B cell (primary cell): Measurements from ENCODE around the gene RPF1. TPM values are rescaled to one million over a fixed set of nuclear protein-coding genes. Genes with fewer than 3 reads are reported as not detected.

Experiments
- ATAC-seq: fragments of 200-7000 bp; cut with Tn5 transposase; one replicate; pipeline ENCODE4 v1.10.0; 2021; ENCODE audit warnings: low read depth, mild to moderate bottlenecking, moderate number of reproducible peaks, moderate library complexity
- CTCF ChIA-PET: fragments of 350-600 bp; sonication (Branson Sonifier 250); formaldehyde crosslinking; loops from one replicate; lab custom pipeline; 2021; ENCODE audit warnings: antibody characterized with exemption, inconsistent platforms; lab: Charles Lee
- POLR2A ChIA-PET: fragments of 350-600 bp; sonication (Branson Sonifier 250); formaldehyde crosslinking; loops from one replicate; lab custom pipeline; 2021; ENCODE audit warnings: antibody characterized with exemption; lab: Charles Lee
- DNase-seq: peaks from one replicate; pipeline ENCODE4 v3.0.0; 2013
- H2AFZ ChIP-seq: 2 replicates; pipeline ENCODE4 v1.6.1; 2012; ENCODE audit warnings: mild to moderate bottlenecking, low read depth, low read length; ENCODE audit not compliant: insufficient read depth, poor library complexity, severe bottlenecking
- H3K27ac ChIP-seq, 2 donors: 1 replicate in 1 of 2; 2 replicates in 1 of 2; pipeline ENCODE4 v1.5.1; 2012 to 2013; ENCODE audit warnings: low read length in 2 of 2, mild to moderate bottlenecking in 2 of 2, moderate library complexity in 1 of 2
- H3K27me3 ChIP-seq, 4 experiments: fragments of 200-600 bp in 1 of 4; sonication (generic) in 1 of 4; replicated peaks in 1 of 4; 1 replicate in 2 of 4; 2 replicates in 2 of 4; pipeline versions ENCODE4 v1.6.1 to v1.7.0; 2013 to 2016; ENCODE audit warnings: low read length in 3 of 4, mild to moderate bottlenecking in 2 of 4, mixed read lengths in 1 of 4, moderate library complexity in 1 of 4; ENCODE audit not compliant: insufficient read depth in 4 of 4, control insufficient read depth in 3 of 4; ENCODE audit errors: control extremely low read depth in 1 of 4
- H3K36me3 ChIP-seq, 2 experiments: replicated peaks in 1 of 2; 1 replicate in 1 of 2; 2 replicates in 1 of 2; pipeline versions ENCODE4 v1.6.1 to v1.7.1; 2013; ENCODE audit warnings: low read length in 1 of 2; ENCODE audit not compliant: insufficient read depth in 2 of 2, control insufficient read depth in 1 of 2; ENCODE audit errors: control extremely low read depth in 1 of 2, extremely low read depth in 1 of 2
- H3K4me1 ChIP-seq, 2 donors: fragments of 200-600 bp in 1 of 2; sonication (generic) in 1 of 2; 1 replicate in 1 of 2; 2 replicates in 1 of 2; pipeline versions ENCODE4 v1.5.1 to v1.6.1; 2013 to 2017; ENCODE audit warnings: low read length in 2 of 2; ENCODE audit not compliant: control insufficient read depth in 2 of 2, insufficient read depth in 2 of 2
- H3K4me2 ChIP-seq: replicated peaks from 2 replicates; pipeline ENCODE3; 2012; ENCODE audit warnings: mild to moderate bottlenecking, low read depth, low read length; ENCODE audit not compliant: poor library complexity, severe bottlenecking
- H3K4me3 ChIP-seq, 5 experiments: fragments of 200-600 bp in 1 of 5; sonication (generic) in 1 of 5; 1 replicate in 3 of 5; 2 replicates in 2 of 5; pipeline versions ENCODE4 v1.5.1 to v1.7.0; 2011 to 2016; ENCODE audit warnings: low read length in 4 of 5, mild to moderate bottlenecking in 4 of 5, low read depth in 2 of 5, control low read depth in 1 of 5, moderate library complexity in 1 of 5; ENCODE audit not compliant: insufficient read depth in 1 of 5; ENCODE audit errors: control extremely low read depth in 1 of 5, extremely low read depth in 1 of 5
- H3K79me2 ChIP-seq: fragments of 200-600 bp; sonication (generic); one replicate; pipeline ENCODE4 v1.6.0; 2016; ENCODE audit warnings: low read length; ENCODE audit not compliant: control insufficient read depth, insufficient read depth
- H3K9ac ChIP-seq: fragments of 200-600 bp; sonication (generic); 2 replicates; pipeline ENCODE4 v1.6.1; 2017; ENCODE audit warnings: mild to moderate bottlenecking, low read length, moderate library complexity
- H3K9me3 ChIP-seq, 3 donors: one replicate each; pipeline versions ENCODE4 v1.6.1 to v1.7.1; 2013; ENCODE audit warnings: low read length in 2 of 3; ENCODE audit not compliant: control insufficient read depth in 2 of 3, insufficient read depth in 1 of 3; ENCODE audit errors: control extremely low read depth in 1 of 3
- H4K20me1 ChIP-seq: 2 replicates; pipeline ENCODE4 v1.6.0; 2012; ENCODE audit warnings: mild to moderate bottlenecking, low read length; ENCODE audit not compliant: insufficient read depth, control insufficient read depth, poor library complexity, severe bottlenecking
- H3K27ac Mint-ChIP-seq: one replicate; pipeline ENCODE4 v1.8.0; 2021; ENCODE audit warnings: mixed read lengths
- H3K27me3 Mint-ChIP-seq: one replicate; pipeline ENCODE4 v1.8.0; 2021; ENCODE audit warnings: mixed read lengths
- H3K4me1 Mint-ChIP-seq: one replicate; pipeline ENCODE4 v1.8.0; 2021; ENCODE audit warnings: mixed read lengths
- H3K4me3 Mint-ChIP-seq: one replicate; pipeline ENCODE4 v1.8.0; 2021; ENCODE audit warnings: mixed read lengths
- H3K9me3 Mint-ChIP-seq: one replicate; pipeline ENCODE4 v1.8.0; 2022; ENCODE audit warnings: mixed read lengths; ENCODE audit not compliant: insufficient read depth
- CTCF ChIP-seq: fragments of 200-600 bp; IDR thresholded peaks from one replicate; pipeline ENCODE4 v1.8.0; 2022; ENCODE audit warnings: antibody characterized with exemption, mild to moderate bottlenecking
- EZH2 ChIP-seq: IDR thresholded peaks from 2 replicates; pipeline ENCODE4 v1.6.1; 2012; ENCODE audit warnings: borderline replicate concordance, low read depth, mild to moderate bottlenecking, moderate library complexity, low read length; ENCODE audit not compliant: insufficient read depth, poor library complexity, severe bottlenecking
- whole genome bisulfite sequencing: methylation state at CpG from one replicate; pipeline ENCODE4 v1.1.5; 2013; ENCODE audit warnings: missing lambda C conversion rate; ENCODE audit not compliant: insufficient coverage; 5-methylcytosine and 5-hydroxymethylcytosine counted together
- intact Hi-C: fragments of 100-400 bp; cut with micrococcal nuclease; formaldehyde crosslinking; loops from one replicate; pipeline ENCODE4 v1.10.0; 2022
- polyA plus RNA-seq: library from polyadenylated mRNA; depleted of rRNA; stranded (reverse); fragments of >200 nt; gene quantifications from 2 replicates; pipeline ENCODE4 v1.2.3, GENCODE V29; 2012
- total RNA-seq, 2 donors: library from RNA; stranded (reverse); fragments of 120-200 nt in 1 of 2; gene quantifications; 1 replicate in 1 of 2; 2 replicates in 1 of 2; pipeline versions ENCODE4 v1.2.3 to v1.2.4, GENCODE V29; 2013 to 2022

RPF1 gene
- total and polyA plus RNA-seq, 2 donors (not counting 1 experiment from before 2014, with no cell fraction given), result 15.5 to 38.8 TPM

GRCh38 chr1:84430546-84430945 is 48.5 kb upstream of the RPF1 start:
- Histone ChIP-seq H2AFZ (peak overlapping the region; percentile 6), H4K20me1 (no peaks in the 10 kb centered on the region), H3K9ac (no peak overlapping the region), H3K9me3 (no peaks in the 10 kb centered on the region), H3K4me2 (no peak overlapping the region), H3K36me3 (no peaks in the 10 kb centered on the region), H3K79me2 (no peaks in the 10 kb centered on the region), H3K4me3 (no peak overlapping the region), H3K4me1 (peaks cover 19% of the 10 kb centered on the region in 2 donors), H3K27ac (no peak overlapping the region), H3K27me3 (no peaks in the 10 kb centered on the region)
- intact Hi-C loops, result loop anchor here (5.0 to 10.0 kb wide), 2 partner anchors 353 to 526 kb away; no protein-coding TSS in a partner anchor
- peaks cover 10% of the 10 kb centered on the region for H3K4me1 Mint-ChIP-seq
- no peak for ATAC-seq
- no peak overlapping the region for H3K4me3 Mint-ChIP-seq
- TF ChIP-seq EZH2, result no peak
- TF ChIP-seq CTCF, result no peak
- ChIA-PET CTCF (interaction anchor here (0.6 to 11.8 kb wide), 5 partner anchors 12 to 525 kb away, joined by 3 to 285 read pairs (median 4); partner anchors contain the start of gene PRKACB), POLR2A (no interaction called here)
- WGBS, result no CpG with 5 or more reads among the region's 2 CpGs
- H3K27ac Mint-ChIP-seq, result no peak overlapping the region
- DNase-seq, result no peak
- peaks cover 4% of the 10 kb centered on the region for H3K9me3 Mint-ChIP-seq
- no peaks in the 10 kb centered on the region for H3K27me3 Mint-ChIP-seq
